IPS-18a (cell line): ENCODE results near the gene GDF9.

Experiments
- H3K27ac ChIP-seq: one replicate; pipeline ENCODE4 v1.5.1; 2013; ENCODE audit warnings: low read length
- H3K27me3 ChIP-seq: one replicate; pipeline ENCODE4 v1.6.1; 2013; ENCODE audit warnings: mild to moderate bottlenecking, low read length; ENCODE audit not compliant: control insufficient read depth, insufficient read depth
- H3K36me3 ChIP-seq: one replicate; pipeline ENCODE4 v1.6.1; 2013; ENCODE audit warnings: low read depth, low read length; ENCODE audit not compliant: control insufficient read depth
- H3K4me1 ChIP-seq: one replicate; pipeline ENCODE4 v1.6.1; 2013; ENCODE audit warnings: low read depth, low read length; ENCODE audit not compliant: control insufficient read depth
- H3K4me3 ChIP-seq: one replicate; pipeline ENCODE4 v1.5.1; 2013; ENCODE audit warnings: low read length
- H3K9ac ChIP-seq: one replicate; pipeline ENCODE4 v1.6.1; 2013; ENCODE audit warnings: mild to moderate bottlenecking, low read length, moderate library complexity
- H3K9me3 ChIP-seq: one replicate; pipeline ENCODE4 v1.6.1; 2013; ENCODE audit warnings: low read depth, low read length; ENCODE audit not compliant: control insufficient read depth

The GDF9 gene

GRCh38 chr5:132866342-132867045 lies at the start of gene GDF9, which contains the start of gene UQCRQ:
GDF9 (minus strand) TSS chr5:132866469; CDS start chr5:132864533, 1,936 bp downstream.
UQCRQ (plus strand) TSS chr5:132866642; CDS start chr5:132866882, 240 bp downstream.
- Histone ChIP-seq H3K27ac (peak within 1 kb of the TSS; percentile 81), H3K9ac (peak within 1 kb of the TSS; percentile 93), H3K4me1 (peaks cover 9% of the 10 kb centered on the region), H3K4me3 (peak within 1 kb of the TSS; percentile 91), H3K9me3 (no peaks in the 10 kb centered on the region), H3K27me3 (no peaks in the 10 kb centered on the region), H3K36me3 (peaks cover 17% of the 10 kb centered on the region)

- Histone ChIP-seq H3K4me3 (no peak overlapping the region), H3K9me3 (no peaks in the 10 kb centered on the region), H3K4me1 (no peaks in the 10 kb centered on the region), H3K36me3 (peaks cover 22% of the 10 kb centered on the region), H3K9ac (no peak overlapping the region), H3K27me3 (no peaks in the 10 kb centered on the region), H3K27ac (no peak overlapping the region)
Observed at GRCh38 chr5:132915681-132916080, 49.4 kb upstream of the GDF9 start.

DNA sequence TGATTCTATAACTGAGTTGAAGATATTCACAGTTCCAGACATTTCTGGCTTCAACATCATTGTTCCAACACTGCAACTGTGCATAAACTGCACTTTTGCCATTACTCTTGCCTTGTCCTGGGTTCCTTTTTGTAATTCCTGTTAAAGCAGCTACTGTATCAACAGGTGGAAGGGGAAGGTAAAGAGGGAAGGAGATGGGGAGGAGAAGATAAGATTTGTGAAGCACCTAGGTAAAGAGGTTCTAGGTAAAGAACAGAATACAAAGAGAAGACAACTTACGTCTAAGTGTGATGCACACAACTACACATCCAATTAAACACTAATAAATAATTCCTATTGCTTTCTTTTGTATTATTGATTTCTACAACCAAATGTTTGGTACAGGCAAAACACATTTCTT lies 43.4 kb upstream of the GDF9 start:
- no peak overlapping the region for H3K9ac ChIP-seq
- no peaks in the 10 kb centered on the region for H3K9me3 ChIP-seq
- H3K27me3 ChIP-seq = no peaks in the 10 kb centered on the region
- H3K4me1 ChIP-seq = no peaks in the 10 kb centered on the region
- peaks cover 11% of the 10 kb centered on the region for H3K36me3 ChIP-seq
- no peak overlapping the region for H3K27ac ChIP-seq
- H3K4me3 ChIP-seq = no peak overlapping the region

DNA sequence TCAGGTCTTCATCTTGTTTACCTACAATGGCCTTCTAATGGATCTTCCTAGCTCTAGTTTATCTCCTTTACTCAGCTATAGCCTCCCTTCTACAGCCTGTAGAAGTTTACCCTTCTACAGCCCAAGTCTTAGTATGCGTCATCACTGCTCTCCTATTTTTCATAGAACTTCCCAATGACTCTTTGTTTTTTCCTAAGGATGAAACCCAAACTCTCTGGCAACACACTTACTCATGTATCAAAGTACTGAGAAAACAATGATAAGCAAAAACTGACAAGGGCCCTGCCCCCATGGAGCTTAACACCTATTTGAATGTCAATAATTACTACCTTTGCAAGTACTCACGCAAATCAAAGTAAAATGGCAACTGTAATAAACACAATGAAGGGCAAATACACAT lies 40.9 kb upstream of the GDF9 start:
- no peaks in the 10 kb centered on the region for H3K4me1 ChIP-seq
- no peak overlapping the region for H3K4me3 ChIP-seq
- H3K36me3 ChIP-seq = no peaks in the 10 kb centered on the region
- no peaks in the 10 kb centered on the region for H3K27me3 ChIP-seq
- no peaks in the 10 kb centered on the region for H3K9me3 ChIP-seq
- no peak overlapping the region for H3K27ac ChIP-seq
- H3K9ac ChIP-seq = no peak overlapping the region

DNA sequence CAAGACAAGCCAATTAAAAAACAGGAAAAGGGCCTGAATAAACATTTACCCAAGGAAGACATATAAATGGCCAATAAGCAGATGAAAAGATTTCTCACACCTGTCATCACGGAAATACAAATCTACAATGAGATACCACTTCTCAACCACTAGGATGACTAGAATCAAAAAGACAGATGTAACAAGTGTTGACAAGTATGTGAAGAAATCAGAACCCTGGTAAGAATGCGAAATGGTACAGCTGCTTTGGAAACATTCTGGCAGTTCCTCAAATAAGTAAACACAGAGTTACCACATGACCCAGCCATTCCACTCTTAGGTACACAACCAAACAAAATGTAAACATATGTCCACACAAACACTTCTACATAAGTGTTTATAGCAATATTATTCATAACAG lies 39.7 kb upstream of the GDF9 start:
- Histone ChIP-seq H3K27me3 (no peaks in the 10 kb centered on the region), H3K36me3 (peaks cover 6% of the 10 kb centered on the region), H3K27ac (no peak overlapping the region), H3K9ac (no peak overlapping the region), H3K9me3 (no peaks in the 10 kb centered on the region), H3K4me3 (no peak overlapping the region), H3K4me1 (no peaks in the 10 kb centered on the region)

- Histone ChIP-seq H3K9ac (no peak overlapping the region), H3K4me3 (no peak overlapping the region), H3K4me1 (no peaks in the 10 kb centered on the region), H3K27me3 (no peaks in the 10 kb centered on the region), H3K9me3 (no peaks in the 10 kb centered on the region), H3K36me3 (peaks cover 28% of the 10 kb centered on the region), H3K27ac (no peak overlapping the region)
Observed at GRCh38 chr5:132901730-132902129, 35.5 kb upstream of the GDF9 start.

DNA sequence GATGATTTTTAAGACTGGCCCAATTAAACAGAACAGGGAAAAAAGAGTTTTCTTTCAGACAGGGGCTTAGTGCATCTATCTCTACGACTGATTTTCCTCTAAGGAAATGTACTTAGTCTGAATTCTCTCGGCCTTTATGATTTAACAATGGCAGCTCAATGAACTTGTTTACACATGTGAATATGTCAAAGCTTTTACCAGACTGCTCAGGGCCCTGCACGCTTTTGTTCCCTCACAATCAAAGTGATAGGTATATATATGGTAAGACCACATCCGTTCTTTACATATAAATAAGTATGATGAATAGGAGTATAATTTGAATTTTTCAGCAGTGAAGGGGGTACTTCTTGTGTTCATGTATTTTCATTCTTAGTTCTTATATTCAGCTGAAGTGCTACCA lies 34.8 kb upstream of the GDF9 start:
- Histone ChIP-seq H3K36me3 (peaks cover 35% of the 10 kb centered on the region), H3K4me1 (no peaks in the 10 kb centered on the region), H3K4me3 (no peak overlapping the region)

GRCh38 chr5:132898094-132898493 lies 31.8 kb upstream of the GDF9 start:
- H3K27me3 ChIP-seq = no peaks in the 10 kb centered on the region
- H3K4me1 ChIP-seq = no peaks in the 10 kb centered on the region
- peaks cover 59% of the 10 kb centered on the region for H3K36me3 ChIP-seq
- no peak overlapping the region for H3K9ac ChIP-seq
- H3K4me3 ChIP-seq = no peak overlapping the region
- H3K27ac ChIP-seq = no peak overlapping the region
- H3K9me3 ChIP-seq = no peaks in the 10 kb centered on the region

More for the DNA sequence above, 34.8 kb upstream of the GDF9 start:
- Histone ChIP-seq H3K27me3 (no peaks in the 10 kb centered on the region), H3K9me3 (no peaks in the 10 kb centered on the region), H3K27ac (no peak overlapping the region), H3K9ac (no peak overlapping the region)

DNA sequence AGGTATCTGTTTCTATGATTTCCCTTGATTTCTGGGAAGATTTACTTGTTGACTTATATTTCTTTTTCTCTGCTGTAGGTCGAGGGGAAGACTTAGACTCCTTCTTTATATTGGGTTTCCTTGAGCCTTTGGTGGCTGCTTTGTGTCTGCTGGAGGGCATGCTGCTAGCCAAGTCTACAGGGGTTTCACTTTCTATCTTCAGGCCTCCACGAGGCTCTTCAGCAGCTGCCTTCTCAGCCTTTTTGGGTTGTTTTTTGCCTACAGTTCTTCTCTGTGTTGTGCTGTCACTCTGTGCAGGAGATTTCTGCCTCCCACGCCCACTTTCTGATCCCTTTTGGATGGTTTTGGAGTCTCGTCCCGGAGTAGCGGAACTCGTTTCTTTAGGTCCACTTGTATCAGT lies 30.4 kb upstream of the GDF9 start:
- Histone ChIP-seq H3K36me3 (peaks cover 74% of the 10 kb centered on the region), H3K4me1 (no peaks in the 10 kb centered on the region)

GRCh38 chr5:132895719-132896305 lies 29.5 kb upstream of the GDF9 start:
- peaks cover 71% of the 10 kb centered on the region for H3K36me3 ChIP-seq
- H3K9ac ChIP-seq = no peak overlapping the region
- H3K27ac ChIP-seq = no peak overlapping the region
- H3K4me1 ChIP-seq = no peaks in the 10 kb centered on the region
- H3K9me3 ChIP-seq = no peaks in the 10 kb centered on the region
- H3K27me3 ChIP-seq = no peaks in the 10 kb centered on the region
- H3K4me3 ChIP-seq = no peak overlapping the region

More for the DNA sequence above, 30.4 kb upstream of the GDF9 start:
- no peak overlapping the region for H3K9ac ChIP-seq
- no peaks in the 10 kb centered on the region for H3K27me3 ChIP-seq
- H3K27ac ChIP-seq = no peak overlapping the region
- no peak overlapping the region for H3K4me3 ChIP-seq
- H3K9me3 ChIP-seq = no peaks in the 10 kb centered on the region

DNA sequence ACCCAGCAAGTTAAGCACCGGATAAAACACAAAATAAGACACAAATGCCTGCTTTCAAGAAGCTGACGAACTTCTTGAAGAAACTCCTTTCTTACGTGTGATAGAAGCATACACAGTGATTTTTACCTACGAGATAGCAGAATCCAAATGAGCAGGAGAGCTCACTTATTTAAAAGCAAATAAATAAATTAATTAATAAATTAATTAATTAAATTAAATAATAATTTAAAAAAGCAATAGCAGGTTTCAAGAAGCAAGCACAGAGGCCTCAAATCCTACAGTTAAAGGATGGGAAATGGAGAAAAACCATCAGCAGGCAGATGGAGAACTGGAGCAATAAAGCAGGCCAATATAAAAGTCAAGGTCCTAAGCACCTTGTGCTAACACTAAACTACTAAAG lies 24.5 kb upstream of the GDF9 start:
- no peaks in the 10 kb centered on the region for H3K9me3 ChIP-seq
- no peak overlapping the region for H3K4me3 ChIP-seq
- H3K27ac ChIP-seq = no peak overlapping the region
- peaks cover 86% of the 10 kb centered on the region for H3K36me3 ChIP-seq
- no peaks in the 10 kb centered on the region for H3K27me3 ChIP-seq
- H3K9ac ChIP-seq = no peak overlapping the region
- H3K4me1 ChIP-seq = no peaks in the 10 kb centered on the region

DNA sequence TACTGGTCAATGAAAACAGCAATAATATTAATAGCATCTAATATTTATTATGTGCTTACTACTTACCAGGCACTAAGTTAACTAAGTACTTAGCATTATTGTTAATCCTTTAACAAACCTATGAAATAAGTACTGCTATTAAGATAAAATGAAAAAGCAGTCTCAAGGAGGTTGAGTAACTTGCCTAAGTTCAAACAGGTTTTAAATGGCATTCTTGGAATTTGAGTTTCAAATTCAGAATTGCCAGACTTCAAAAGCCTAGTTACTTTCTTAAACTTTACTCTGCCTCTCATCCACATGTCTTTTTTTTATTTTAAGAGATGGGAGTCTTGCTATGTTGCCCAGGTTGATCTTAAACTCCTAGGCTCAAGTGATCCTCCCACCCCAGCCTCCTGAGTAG lies 23.2 kb upstream of the GDF9 start:
- Histone ChIP-seq H3K27ac (no peak overlapping the region), H3K9me3 (no peaks in the 10 kb centered on the region), H3K9ac (no peak overlapping the region), H3K4me3 (no peak overlapping the region), H3K4me1 (no peaks in the 10 kb centered on the region), H3K27me3 (no peaks in the 10 kb centered on the region), H3K36me3 (peaks cover 77% of the 10 kb centered on the region)
